OCI-LY7 (cell line): ENCODE results near the gene ATP11A. TPM values are rescaled to one million over a fixed set of nuclear protein-coding genes. Genes with fewer than 3 reads are reported as not detected.

ENCODE experiments used
- BruUV-seq: library from RNA; stranded (reverse); fragments of 400-500 nt; replicated peaks from 2 replicates; lab custom pipeline; 2021; lab: Mats Ljungman, UMichigan
- CTCF ChIA-PET: fragments of 300-600 bp; sonication (Branson Sonifier 250); formaldehyde crosslinking; loops from one replicate; lab custom pipeline; 2022; ENCODE audit warnings: antibody characterized with exemption; ENCODE audit not compliant: unreplicated experiment; lab: Charles Lee
- POLR2A ChIA-PET: fragments of 300-600 bp; sonication (Branson Sonifier 250); formaldehyde crosslinking; loops from one replicate; lab custom pipeline; 2022; ENCODE audit warnings: antibody characterized with exemption; lab: Charles Lee
- DNase-seq: peaks from one replicate; pipeline ENCODE4 v3.0.0-alpha.2; 2015; ENCODE audit warnings: low spot score
- H2AFZ ChIP-seq: fragments of 200-600 bp; sonication (generic), shearing (Covaris generic); 2 replicates; pipeline ENCODE4 v1.6.1; 2014; ENCODE audit warnings: mild to moderate bottlenecking, antibody characterized with exemption, low read length, moderate library complexity
- H3K27ac ChIP-seq: fragments of 200-600 bp; sonication (generic); 2 replicates; pipeline ENCODE4 v1.5.1; 2014; ENCODE audit warnings: mixed run types, low read depth, mild to moderate bottlenecking, moderate library complexity, low read length, inconsistent platforms; ENCODE audit not compliant: poor library complexity, severe bottlenecking
- H3K36me3 ChIP-seq: fragments of 200-600 bp; sonication (generic); 2 replicates; pipeline ENCODE4 v1.6.1; 2014; ENCODE audit warnings: mild to moderate bottlenecking, antibody characterized with exemption, low read length, moderate library complexity, mixed read lengths; ENCODE audit not compliant: insufficient read depth
- H3K4me1 ChIP-seq: fragments of 200-600 bp; sonication (generic); 2 replicates; pipeline ENCODE4 v1.5.1; 2014; ENCODE audit warnings: mild to moderate bottlenecking, low read length; ENCODE audit not compliant: insufficient read depth, poor library complexity, severe bottlenecking
- H3K4me2 ChIP-seq: fragments of 200-600 bp; sonication (generic); 2 replicates; pipeline ENCODE4 v1.6.1; 2014; ENCODE audit warnings: mild to moderate bottlenecking, low read length
- H3K4me3 ChIP-seq: fragments of 200-600 bp; sonication (generic); 2 replicates; pipeline ENCODE4 v1.5.1; 2014; ENCODE audit warnings: mild to moderate bottlenecking, low read depth, low read length; ENCODE audit not compliant: poor library complexity, severe bottlenecking
- H3K79me2 ChIP-seq: fragments of 200-600 bp; sonication (generic); 2 replicates; pipeline ENCODE4 v1.6.1; 2016; ENCODE audit warnings: low read depth, mild to moderate bottlenecking, low read length, moderate library complexity, mixed read lengths; ENCODE audit not compliant: insufficient read depth
- H3K9me2 ChIP-seq: fragments of 200-600 bp; sonication (generic); 2 replicates; pipeline ENCODE4 v1.6.1; 2016; ENCODE audit warnings: mild to moderate bottlenecking, low read length, mixed read lengths; ENCODE audit not compliant: insufficient read depth
- H3K9me3 ChIP-seq: fragments of 200-600 bp; sonication (generic); 2 replicates; pipeline ENCODE4 v1.6.1; 2014; ENCODE audit warnings: mild to moderate bottlenecking, mixed run types, low read length, mixed read lengths
- H4K20me1 ChIP-seq: fragments of 200-600 bp; sonication (generic); 2 replicates; pipeline ENCODE4 v1.6.1; 2014; ENCODE audit warnings: mild to moderate bottlenecking, antibody characterized with exemption, low read length, moderate library complexity, mixed read lengths; ENCODE audit not compliant: insufficient read depth
- CTCF ChIP-seq: fragments of 200-600 bp; sonication (generic); conservative IDR thresholded peaks from 2 replicates; pipeline ENCODE4 v1.5.1; 2014; ENCODE audit warnings: mild to moderate bottlenecking, antibody characterized with exemption, low read length, moderate library complexity, mixed read lengths
- EZH2phosphoT487 ChIP-seq: fragments of 200-600 bp; sonication (generic); IDR thresholded peaks from 2 replicates; pipeline ENCODE4 v1.6.1; 2018; ENCODE audit warnings: low read depth, borderline replicate concordance, mild to moderate bottlenecking, mixed run types, antibody characterized with exemption, low read length, moderate library complexity, mixed read lengths
- intact Hi-C: fragments of 100-400 bp; cut with micrococcal nuclease; formaldehyde crosslinking; loops from one replicate; pipeline ENCODE4 v1.10.0; 2022; ENCODE audit not compliant: unreplicated experiment
- total RNA-seq, 2 experiments: library from RNA; depleted of rRNA in 1 of 2; stranded (reverse); fragments of >200 nt in 1 of 2; shearing (Covaris generic) in 1 of 2; gene quantifications; 2 replicates each; pipeline ENCODE4 v1.2.3, GENCODE V29; 2014 to 2022

ATP11A gene
- total RNA-seq, 2 experiments from 2014 or later = 8.8 to 23.1 TPM

GRCh38 chr13:112696001-112696868, 6.4 kb downstream of the ATP11A start:
- no peak overlapping the region for H2AFZ ChIP-seq
- BruUV-seq = no TSS peak
- H3K4me2 ChIP-seq = no peak overlapping the region
- H3K9me3 ChIP-seq = no peaks in the 10 kb centered on the region
- DNase-seq = no peak
- H3K4me3 ChIP-seq = no peak overlapping the region
- ChIA-PET CTCF (no interaction called here), POLR2A (no interaction called here)
- peaks cover 9% of the 10 kb centered on the region for H3K79me2 ChIP-seq
- H3K27ac ChIP-seq = no peak overlapping the region
- no peaks in the 10 kb centered on the region for H3K36me3 ChIP-seq
- H4K20me1 ChIP-seq = peaks cover 19% of the 10 kb centered on the region; the same call in 1 of the 2 replicates
- H3K9me2 ChIP-seq = no peaks in the 10 kb centered on the region
- intact Hi-C loops = no loop called here
- TF ChIP-seq CTCF (no peak), EZH2phosphoT487 (no peak)
- peaks cover 10% of the 10 kb centered on the region for H3K4me1 ChIP-seq

- no TSS peak for BruUV-seq
- DNase-seq = no peak
- TF ChIP-seq EZH2phosphoT487 = no peak
- TF ChIP-seq CTCF = no peak
- Histone ChIP-seq H2AFZ (no peak overlapping the region), H3K27ac (no peak overlapping the region), H3K4me3 (no peak overlapping the region), H4K20me1 (peaks cover 14% of the 10 kb centered on the region; the same call in 1 of the 2 replicates), H3K79me2 (peaks cover 2% of the 10 kb centered on the region; the same call in 1 of the 2 replicates), H3K9me2 (no peaks in the 10 kb centered on the region), H3K36me3 (no peaks in the 10 kb centered on the region), H3K4me2 (no peak overlapping the region), H3K9me3 (no peaks in the 10 kb centered on the region), H3K4me1 (peaks cover 3% of the 10 kb centered on the region)
- CTCF ChIA-PET = no interaction called here
- POLR2A ChIA-PET = interaction anchor here (0.7 kb wide), 1 partner anchor 40 kb away, joined by 7 read pairs; no protein-coding TSS in a partner anchor
- intact Hi-C loops = no loop called here
These were observed 7.1 kb downstream of the ATP11A start for GRCh38 chr13:112696869-112697465.
